Mesenchymal stem cell (in vitro differentiated cells and primary cell): Measurements from ENCODE around the gene CENPP.

Source experiments
- DNase-seq: peaks from one replicate; pipeline ENCODE4 v3.0.0-alpha.2; 2013
- H2AFZ ChIP-seq: one replicate; pipeline ENCODE4 v1.6.1; 2013; ENCODE audit warnings: low read depth, mild to moderate bottlenecking, control low read depth, inconsistent platforms, low read length, moderate library complexity
- H2AK5ac ChIP-seq: 2 replicates; pipeline ENCODE4 v1.6.1; 2013; ENCODE audit warnings: low read length, moderate library complexity, mild to moderate bottlenecking, inconsistent platforms; ENCODE audit not compliant: severe bottlenecking
- H2BK120ac ChIP-seq: one replicate; pipeline ENCODE4 v1.6.1; 2013; ENCODE audit warnings: low read depth, mild to moderate bottlenecking, inconsistent platforms, low read length, moderate library complexity
- H2BK12ac ChIP-seq, 2 experiments: one replicate each; pipeline ENCODE4 v1.6.1; 2013; ENCODE audit warnings: inconsistent platforms in 2 of 2, low read length in 2 of 2, mild to moderate bottlenecking in 2 of 2, moderate library complexity in 2 of 2, control low read depth in 1 of 2
- H2BK15ac ChIP-seq: one replicate; pipeline ENCODE4 v1.6.1; 2013; ENCODE audit warnings: mild to moderate bottlenecking, low read depth, inconsistent platforms; ENCODE audit not compliant: poor library complexity, severe bottlenecking
- H2BK5ac ChIP-seq: 2 replicates; pipeline ENCODE4 v1.6.1; 2013; ENCODE audit warnings: low read depth, mild to moderate bottlenecking, low read length, control low read depth, inconsistent platforms; ENCODE audit not compliant: poor library complexity, severe bottlenecking
- H3K14ac ChIP-seq, 2 experiments: one replicate each; pipeline ENCODE4 v1.6.1; 2013; ENCODE audit warnings: inconsistent platforms in 2 of 2, low read length in 2 of 2, control low read depth in 1 of 2, mild to moderate bottlenecking in 1 of 2, moderate library complexity in 1 of 2
- H3K18ac ChIP-seq, 2 experiments: one replicate each; pipeline ENCODE4 v1.6.1; 2013; ENCODE audit warnings: inconsistent platforms in 2 of 2, low read length in 2 of 2, control low read depth in 1 of 2, low read depth in 1 of 2, mild to moderate bottlenecking in 1 of 2
- H3K23ac ChIP-seq, 2 experiments: one replicate each; pipeline ENCODE4 v1.6.1; 2013; ENCODE audit warnings: inconsistent platforms in 2 of 2, low read length in 2 of 2, mild to moderate bottlenecking in 2 of 2, moderate library complexity in 2 of 2, control low read depth in 1 of 2
- H3K27ac ChIP-seq: 2 replicates; pipeline ENCODE4 v1.5.1; 2013; ENCODE audit warnings: mild to moderate bottlenecking, moderate library complexity, low read length, control low read depth, inconsistent platforms; ENCODE audit not compliant: poor library complexity, severe bottlenecking
- H3K27me3 ChIP-seq, 2 experiments: 2 replicates each; pipeline versions ENCODE4 v1.6.1 to v1.7.0; 2013; ENCODE audit warnings: low read length in 2 of 2, mild to moderate bottlenecking in 2 of 2, moderate library complexity in 2 of 2, control low read depth in 1 of 2, inconsistent platforms in 1 of 2; ENCODE audit not compliant: control insufficient read depth in 1 of 2, insufficient read depth in 1 of 2
- H3K36me3 ChIP-seq, 2 experiments: 2 replicates each; pipeline versions ENCODE4 v1.6.1 to v1.7.0; 2013; ENCODE audit warnings: low read length in 2 of 2, control low read depth in 1 of 2, inconsistent platforms in 1 of 2, low read depth in 1 of 2, mild to moderate bottlenecking in 1 of 2; ENCODE audit not compliant: insufficient read depth in 2 of 2, control insufficient read depth in 1 of 2
- H3K4ac ChIP-seq, 2 experiments: one replicate each; pipeline ENCODE4 v1.6.1; 2013; ENCODE audit warnings: inconsistent platforms in 2 of 2, low read length in 2 of 2, mild to moderate bottlenecking in 2 of 2, moderate library complexity in 2 of 2, control low read depth in 1 of 2, low read depth in 1 of 2
- H3K4me1 ChIP-seq: 2 replicates; pipeline ENCODE4 v1.6.1; 2013; ENCODE audit warnings: low read depth, low read length, control low read depth; ENCODE audit not compliant: control insufficient read depth, insufficient read depth
- H3K4me2 ChIP-seq: 2 replicates; pipeline ENCODE4 v1.6.1; 2013; ENCODE audit warnings: low read length, mild to moderate bottlenecking, inconsistent platforms; ENCODE audit not compliant: poor library complexity, severe bottlenecking
- H3K4me3 ChIP-seq, 2 experiments: 2 replicates each; pipeline versions ENCODE4 v1.5.1 to v1.7.0; 2013; ENCODE audit warnings: low read length in 2 of 2, mild to moderate bottlenecking in 2 of 2, control low read depth in 1 of 2, low read depth in 1 of 2; ENCODE audit not compliant: insufficient read depth in 1 of 2
- H3K79me1 ChIP-seq: replicated peaks from 2 replicates; pipeline ENCODE4 v1.6.1; 2013; ENCODE audit warnings: mild to moderate bottlenecking, control low read depth, low read length, inconsistent platforms; ENCODE audit not compliant: poor library complexity, severe bottlenecking
- H3K9ac ChIP-seq: 2 replicates; pipeline ENCODE4 v1.7.0; 2013; ENCODE audit warnings: mild to moderate bottlenecking, low read length, moderate library complexity
- H3K9me3 ChIP-seq: 2 replicates; pipeline ENCODE4 v1.7.0; 2013; ENCODE audit warnings: mild to moderate bottlenecking, low read length; ENCODE audit not compliant: control insufficient read depth
- H4K8ac ChIP-seq: one replicate; pipeline ENCODE4 v1.6.1; 2013; ENCODE audit warnings: inconsistent platforms, mild to moderate bottlenecking, low read length, moderate library complexity
- H4K91ac ChIP-seq: one replicate; pipeline ENCODE4 v1.6.1; 2013; ENCODE audit warnings: mild to moderate bottlenecking, low read length, inconsistent platforms
- WGBS: methylation state at CpG from one replicate; pipeline ENCODE4 v1.1.7; 2013; ENCODE audit warnings: mixed read lengths; 5-methylcytosine and 5-hydroxymethylcytosine counted together

CENPP gene

GRCh38 chr9:92444841-92445240, 119.1 kb downstream of the CENPP start:
- H2AFZ ChIP-seq, result no peak overlapping the region

GRCh38 chr9:92446536-92446935, 120.8 kb downstream of the CENPP start:
- Histone ChIP-seq H3K4me2 (no peak overlapping the region), H2BK120ac (no peak overlapping the region), H2BK5ac (no peak overlapping the region)

More at GRCh38 chr9:92444841-92445240, 119.1 kb downstream of the CENPP start:
- Histone ChIP-seq H3K14ac (no peak overlapping the region), H3K4me1 (no peaks in the 10 kb centered on the region), H3K4ac (no peak overlapping the region), H3K79me1 (peaks cover 1% of the 10 kb centered on the region), H2BK12ac (no peak overlapping the region), H3K4me3 (no peak overlapping the region), H2AK5ac (no peak overlapping the region), H2BK5ac (no peak overlapping the region), H4K91ac (peak overlapping the region; percentile 61), H2BK120ac (no peak overlapping the region), H3K9me3 (no peaks in the 10 kb centered on the region), H2BK15ac (no peak overlapping the region), H4K8ac (no peak overlapping the region), H3K27ac (no peak overlapping the region), H3K9ac (no peak overlapping the region), H3K4me2 (no peak overlapping the region), H3K36me3 (no peaks in the 10 kb centered on the region), H3K27me3 (no peaks in the 10 kb centered on the region), H3K18ac (no peak overlapping the region), H3K23ac (no peak overlapping the region)
- DNase-seq, result no peak
- WGBS, result 92% methylated on average over 4 of the region's 4 CpGs

GRCh38 chr9:92455217-92455616, 129.5 kb downstream of the CENPP start:
- Histone ChIP-seq H3K4me1 (no peaks in the 10 kb centered on the region), H2BK120ac (no peak overlapping the region), H2BK15ac (no peak overlapping the region), H2AK5ac (no peak overlapping the region), H2AFZ (no peak overlapping the region), H2BK12ac (no peak overlapping the region), H3K27me3 (no peaks in the 10 kb centered on the region), H3K4me3 (no peak overlapping the region), H3K4ac (no peak overlapping the region), H3K4me2 (no peak overlapping the region), H3K79me1 (no peaks in the 10 kb centered on the region), H3K18ac (no peak overlapping the region), H3K36me3 (peaks cover 0 to 6% of the 10 kb centered on the region in 2 experiments), H4K8ac (no peak overlapping the region), H3K9me3 (no peaks in the 10 kb centered on the region), H2BK5ac (no peak overlapping the region), H3K23ac (no peak overlapping the region), H3K14ac (no peak overlapping the region), H3K9ac (no peak overlapping the region), H4K91ac (no peak overlapping the region), H3K27ac (no peak overlapping the region)
- WGBS, result 69% methylated on average over 2 of the region's 3 CpGs
- no peak for DNase-seq

More at GRCh38 chr9:92446536-92446935, 120.8 kb downstream of the CENPP start:
- Histone ChIP-seq H3K79me1 (peaks cover 1% of the 10 kb centered on the region), H3K4ac (no peak overlapping the region), H2AK5ac (no peak overlapping the region), H3K27ac (no peak overlapping the region), H3K9ac (peak overlapping the region; percentile 21), H3K18ac (no peak overlapping the region), H2BK12ac (no peak overlapping the region), H3K4me1 (no peaks in the 10 kb centered on the region), H4K91ac (no peak overlapping the region), H2AFZ (no peak overlapping the region), H3K23ac (no peak overlapping the region), H3K9me3 (no peaks in the 10 kb centered on the region), H4K8ac (no peak overlapping the region), H2BK15ac (no peak overlapping the region), H3K4me3 (no peak overlapping the region), H3K27me3 (no peaks in the 10 kb centered on the region), H3K14ac (no peak overlapping the region), H3K36me3 (no peaks in the 10 kb centered on the region)
- DNase-seq, result no peak

GRCh38 chr9:92457576-92457975, 131.8 kb downstream of the CENPP start:
- Histone ChIP-seq H3K27ac (no peak overlapping the region), H2AK5ac (no peak overlapping the region)
- WGBS, result 100% methylated on average over 2 of the region's 4 CpGs

More at GRCh38 chr9:92457576-92457975, 131.8 kb downstream of the CENPP start:
- no peak overlapping the region for H2BK5ac ChIP-seq
- H2BK12ac ChIP-seq, result no peak overlapping the region
- H3K14ac ChIP-seq, result no peak overlapping the region
- H3K4me1 ChIP-seq, result no peaks in the 10 kb centered on the region
- H3K27me3 ChIP-seq, result no peaks in the 10 kb centered on the region
- H4K8ac ChIP-seq, result no peak overlapping the region
- H3K79me1 ChIP-seq, result no peaks in the 10 kb centered on the region
- H2BK15ac ChIP-seq, result no peak overlapping the region
- H3K23ac ChIP-seq, result no peak overlapping the region
- no peak overlapping the region for H3K9ac ChIP-seq
- no peak overlapping the region for H4K91ac ChIP-seq
- no peak overlapping the region for H2BK120ac ChIP-seq
- H3K18ac ChIP-seq, result no peak overlapping the region
- no peak overlapping the region for H2AFZ ChIP-seq
- peaks cover 0 to 6% of the 10 kb centered on the region in 2 experiments for H3K36me3 ChIP-seq
- H3K9me3 ChIP-seq, result no peaks in the 10 kb centered on the region
- H3K4me2 ChIP-seq, result no peak overlapping the region
- H3K4me3 ChIP-seq, result no peak overlapping the region
- DNase-seq, result no peak
- H3K4ac ChIP-seq, result no peak overlapping the region
